ENCODE results near the gene ABCA8.
"Not testable (repeated sequence)": the region's sequence is repeated elsewhere in the genome, so short reads cannot be mapped to it uniquely, and the experiment has no call there.

GRCh38 chr17:68943812-68944182 lies 11.4 kb downstream of the ABCA8 start:
- TF ChIP-seq CTCF, POLR2A (IDR thresholded peaks at IDR 0.05): not testable (repeated sequence)

All from heart left ventricle (tissue), 13 donors.